CD1c-positive myeloid dendritic cell (primary cell): ENCODE data around the gene PRPF40A.

Experiments
- DNase-seq: peaks from one replicate; pipeline ENCODE4 v3.0.0-alpha.2; 2016; ENCODE audit errors: extremely low spot score

PRPF40A gene

DNA sequence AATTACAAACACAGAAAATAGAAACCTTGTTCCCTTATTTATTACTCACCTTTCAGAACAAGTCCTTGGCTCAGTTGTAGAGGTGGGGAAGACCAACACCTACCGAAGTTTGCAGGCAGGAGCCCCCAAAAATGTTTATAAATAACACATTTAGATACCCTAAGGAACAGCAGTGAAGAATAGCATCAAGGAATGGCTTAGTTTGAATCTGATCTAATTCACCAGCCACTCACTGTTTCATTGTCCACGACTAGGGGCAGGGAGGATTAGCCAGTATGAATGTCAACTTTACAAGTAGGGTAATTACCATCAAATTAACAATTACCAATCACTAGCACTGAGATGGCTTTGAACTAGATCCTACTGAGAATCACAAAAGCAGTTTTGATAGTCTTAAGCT, 65.4 kb downstream of the PRPF40A start:
- DNase-seq, result no peak

DNA sequence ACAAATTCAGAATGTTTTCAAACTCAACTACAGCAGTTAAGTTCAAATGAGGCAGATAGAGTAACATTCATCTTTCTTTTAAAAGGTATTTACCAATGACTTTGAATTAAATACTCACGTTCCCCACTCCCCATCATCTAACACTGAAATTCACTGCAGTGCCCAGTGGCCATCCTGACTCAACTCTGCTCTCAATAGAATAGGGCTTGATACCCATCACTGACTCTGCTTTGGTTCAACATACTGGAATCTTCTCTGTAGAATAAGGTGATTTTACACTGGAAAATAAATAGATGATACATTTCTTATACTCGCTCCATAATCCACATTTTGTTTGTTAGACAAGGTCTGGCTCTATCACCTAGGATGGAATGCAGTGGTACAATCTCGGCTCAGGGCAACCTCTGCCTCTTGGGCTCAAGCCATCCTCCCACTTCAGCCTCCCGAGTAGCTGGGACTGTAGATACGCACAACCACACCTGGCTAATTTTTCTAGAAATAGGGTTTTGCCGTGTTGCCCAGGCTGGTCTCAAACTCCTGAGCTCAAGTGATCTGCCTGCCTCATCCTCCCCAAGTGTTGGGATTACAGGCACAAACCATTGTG, 66.4 kb downstream of the PRPF40A start:
- DNase-seq, result no peak

DNA sequence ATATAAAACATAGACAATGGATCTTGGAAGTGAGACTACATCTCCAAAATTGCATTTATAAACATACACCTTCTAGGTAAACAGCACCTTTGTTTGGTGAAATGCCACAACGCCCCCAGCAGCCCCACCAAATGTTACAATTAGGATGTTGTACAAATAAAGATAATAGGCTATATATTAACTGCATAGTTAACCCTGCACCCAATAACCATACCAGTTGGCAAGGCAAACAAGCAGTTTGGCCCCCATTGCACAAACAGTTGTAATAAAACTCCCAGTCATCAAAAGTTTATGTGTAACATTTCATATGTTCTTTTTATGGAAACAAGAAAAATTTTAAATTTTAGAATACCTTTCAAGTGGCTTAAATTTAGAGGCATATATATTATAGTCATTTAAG, 67.3 kb downstream of the PRPF40A start:
- DNase-seq, result no peak

DNA sequence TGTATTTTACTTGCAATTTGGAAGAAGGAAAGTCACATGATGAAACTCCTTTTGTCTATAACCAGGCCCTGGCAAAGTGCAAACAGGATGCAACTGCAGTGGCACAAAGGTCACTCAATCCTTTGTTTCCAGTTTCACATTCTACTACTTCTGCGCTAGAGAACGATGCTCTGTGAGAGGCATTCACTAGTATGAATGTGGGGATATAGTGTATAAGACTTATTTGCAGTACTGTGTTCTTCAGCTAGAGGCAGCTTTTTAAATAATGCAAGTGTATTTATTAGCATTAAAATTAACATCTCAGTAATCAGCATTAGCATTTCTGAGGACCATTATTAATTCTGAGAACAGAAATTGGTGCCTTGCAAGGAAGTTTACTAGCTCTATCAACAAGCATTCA, 68.9 kb downstream of the PRPF40A start:
- DNase-seq, result no peak

DNA sequence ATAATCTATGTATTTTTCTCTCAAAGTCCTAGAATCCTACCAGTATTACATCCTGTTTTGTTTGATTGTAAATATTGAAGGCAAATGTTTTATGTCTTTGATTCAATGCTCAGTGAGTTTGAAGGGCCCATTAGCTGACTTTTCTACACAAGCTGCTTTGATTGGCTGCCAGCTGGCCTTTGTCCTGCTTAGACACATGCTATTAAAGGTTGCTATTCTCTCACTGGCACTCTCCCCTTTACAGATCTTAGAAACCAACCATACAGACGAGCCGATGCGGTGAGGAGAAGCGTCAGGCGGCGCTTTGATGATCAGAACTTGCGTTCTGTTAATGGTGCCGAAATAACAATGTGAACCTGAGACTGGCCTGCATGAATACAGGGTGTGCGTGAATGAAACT, 69.7 kb downstream of the PRPF40A start:
- no peak for DNase-seq

DNA sequence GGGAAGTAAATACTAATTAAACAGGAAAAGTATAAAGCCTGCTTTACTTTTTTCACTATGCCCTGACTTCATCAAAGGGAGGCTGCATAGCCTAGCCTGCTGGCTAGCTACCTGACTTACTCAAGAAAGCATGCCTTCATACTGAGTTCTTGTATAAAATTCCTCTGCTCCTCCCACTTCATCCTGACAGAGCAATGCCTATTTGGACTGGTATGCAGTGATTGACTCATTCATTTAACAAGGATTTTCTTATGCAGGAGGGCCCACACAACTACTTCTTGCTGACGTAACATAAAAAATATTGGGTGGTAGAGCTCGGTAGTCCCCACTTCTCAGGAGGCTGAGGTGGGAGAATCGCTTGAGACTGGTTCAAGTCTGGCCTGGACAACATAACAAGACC, 70.5 kb downstream of the PRPF40A start:
- DNase-seq, result no peak

DNA sequence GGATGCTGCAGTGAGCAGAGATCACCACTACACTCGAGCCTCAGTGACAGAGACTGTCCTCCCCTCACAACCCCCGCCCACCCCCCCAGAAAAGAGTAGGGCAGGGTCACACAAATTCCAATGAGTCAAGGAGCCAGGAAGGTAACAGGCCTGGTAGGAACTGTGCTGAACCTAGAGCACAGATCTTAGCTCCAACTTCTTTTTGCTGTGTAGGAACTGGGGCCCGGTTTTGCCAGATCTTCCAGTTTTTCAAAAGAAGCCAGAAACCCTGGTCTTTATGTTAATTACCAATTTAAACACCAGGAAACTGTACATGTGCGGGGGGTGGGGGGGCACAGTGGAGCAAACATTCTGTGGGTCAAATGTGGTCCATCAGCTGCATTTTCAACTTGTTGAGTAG, 71.0 kb downstream of the PRPF40A start:
- DNase-seq, result no peak

DNA sequence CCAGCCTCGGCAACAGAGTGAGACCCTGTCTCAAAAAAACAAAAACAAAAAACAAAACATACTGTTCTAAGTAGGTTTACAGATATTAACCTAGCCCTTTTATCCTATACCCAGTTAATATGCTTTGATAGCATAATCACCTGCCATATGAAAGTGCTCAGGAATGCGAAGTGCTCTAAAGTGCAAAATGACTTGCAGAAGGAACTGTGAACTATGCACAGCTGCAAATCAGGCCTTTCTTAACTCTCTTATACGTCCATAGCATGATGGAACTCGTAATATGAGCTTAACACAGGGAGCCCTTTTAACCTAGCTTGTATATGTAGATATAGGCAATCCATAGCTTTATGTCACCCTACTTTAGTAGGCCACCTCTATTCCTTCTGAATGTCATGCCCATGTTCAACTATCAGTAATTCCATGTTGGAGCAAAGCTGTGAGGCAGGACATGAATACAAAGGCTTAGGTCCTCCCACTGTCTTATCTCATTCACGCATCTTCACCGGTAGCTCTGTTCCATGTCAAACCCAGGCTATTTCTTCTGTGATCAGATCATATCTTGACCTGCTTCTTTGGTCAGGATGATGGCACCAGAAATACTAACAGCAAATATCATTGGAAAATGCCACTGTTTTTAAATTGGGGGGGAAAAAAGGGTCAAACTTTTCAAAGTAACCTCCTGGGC, 72.9 kb downstream of the PRPF40A start:
- DNase-seq, result no peak

DNA sequence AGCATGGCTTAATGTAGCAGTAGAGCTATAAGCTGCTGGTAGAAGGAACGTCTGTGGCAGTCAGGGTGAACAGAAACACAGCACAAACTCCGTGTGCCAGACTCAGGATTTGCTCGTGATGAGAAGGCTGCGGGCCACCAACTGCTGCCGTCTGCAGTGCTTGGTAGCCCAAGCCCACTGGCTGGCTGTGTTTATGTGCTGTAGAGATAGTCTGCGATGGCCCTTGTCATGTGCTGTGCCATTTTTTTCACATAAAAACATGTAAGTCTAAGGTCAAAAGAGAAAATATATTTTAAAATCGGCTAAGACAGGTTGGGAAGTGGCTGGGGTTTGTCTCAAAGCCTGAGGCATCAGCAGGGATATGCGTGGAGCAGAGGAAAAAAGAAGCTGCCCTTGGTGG, 78.7 kb downstream of the PRPF40A start:
- DNase-seq, result no peak

DNA sequence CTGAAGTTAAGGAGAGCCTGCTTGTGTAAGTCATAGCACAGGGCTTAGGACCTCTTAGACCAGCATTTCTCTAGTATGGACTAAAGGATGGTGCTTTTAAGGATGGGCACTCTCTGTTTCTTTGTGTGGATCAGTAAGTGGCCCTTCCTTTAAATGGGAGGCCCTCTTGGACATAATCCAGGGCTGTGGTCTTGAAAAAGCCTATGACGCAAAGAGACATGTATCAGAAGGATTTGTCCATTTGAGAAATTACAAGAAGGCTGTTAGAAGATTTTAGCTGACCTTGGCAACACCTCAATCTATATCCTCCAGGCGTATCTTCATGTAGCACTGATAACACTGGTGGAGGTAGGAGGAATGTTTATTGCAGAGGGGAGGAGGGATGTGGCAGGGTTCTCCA, 79.2 kb downstream of the PRPF40A start:
- DNase-seq, result no peak

DNA sequence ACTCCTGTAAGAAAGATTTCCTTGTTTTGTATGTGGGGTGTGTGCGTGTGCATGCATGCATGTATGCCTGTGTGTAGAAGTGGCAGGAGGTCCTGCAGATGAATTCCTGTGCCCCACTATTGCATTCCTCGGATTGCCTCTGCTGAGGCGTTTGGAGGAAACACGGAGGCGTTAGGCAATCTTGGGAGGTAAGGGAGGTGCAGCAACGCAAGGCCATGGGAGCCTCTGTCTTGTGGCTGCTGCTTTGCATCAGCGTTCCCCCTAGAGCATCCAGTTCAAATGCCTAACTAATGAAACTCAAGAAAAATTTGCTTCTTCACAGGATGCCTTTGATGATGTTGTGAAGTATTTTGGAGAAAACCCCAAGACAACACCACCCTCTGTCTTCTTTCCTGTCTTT, 80.0 kb downstream of the PRPF40A start:
- DNase-seq, result no peak

DNA sequence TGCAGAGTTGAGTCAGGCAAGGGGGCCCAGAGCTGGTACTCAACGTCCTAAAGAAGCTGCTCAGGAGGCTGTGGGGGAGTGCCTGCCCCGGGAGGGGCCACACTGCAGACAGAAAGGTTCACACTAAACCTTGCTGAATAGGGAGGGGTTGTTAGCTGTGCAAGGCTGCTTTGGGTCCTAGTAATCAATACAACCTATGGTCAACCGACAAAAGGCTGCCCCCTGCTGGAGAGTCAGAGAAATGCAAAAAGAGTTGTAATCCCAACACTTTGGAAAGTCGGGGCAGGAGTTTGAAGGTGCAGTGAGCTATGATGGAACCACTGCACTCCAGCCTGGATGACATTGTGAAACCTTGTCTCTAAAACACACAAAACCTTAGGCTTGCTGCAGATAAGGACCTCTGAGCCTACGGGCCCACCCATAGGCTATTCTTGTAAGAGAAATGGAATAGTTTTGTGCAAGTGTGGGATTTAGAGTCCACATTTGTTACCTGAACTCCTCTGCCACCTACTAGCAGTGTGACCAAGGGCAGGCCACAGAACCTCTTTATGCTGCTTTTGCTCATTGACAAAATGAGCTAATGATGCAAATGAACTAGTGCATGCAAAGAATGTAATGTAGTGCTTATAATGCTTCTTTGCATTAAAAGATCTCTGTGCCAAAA, 81.5 kb downstream of the PRPF40A start:
- peak; percentile 71 for DNase-seq

DNA sequence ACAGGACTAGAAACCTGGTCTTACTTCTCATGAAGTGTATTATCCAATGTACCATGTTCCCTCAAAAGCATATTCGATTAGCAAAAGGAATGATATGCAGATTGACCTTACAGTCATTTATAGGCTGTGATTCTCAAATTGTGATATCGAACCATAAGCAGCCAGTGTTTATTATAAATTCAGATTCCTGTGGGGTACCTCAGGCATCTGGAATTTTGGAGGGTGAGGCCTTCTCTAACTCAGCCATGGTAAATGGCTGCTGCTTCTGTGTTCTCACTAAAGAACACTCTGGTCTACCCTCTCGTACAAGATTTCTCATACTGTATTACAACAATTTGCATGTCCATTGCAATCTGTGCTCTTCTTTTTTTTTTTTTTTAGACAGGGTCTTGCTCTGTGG, 84.5 kb downstream of the PRPF40A start:
- DNase-seq, result no peak

DNA sequence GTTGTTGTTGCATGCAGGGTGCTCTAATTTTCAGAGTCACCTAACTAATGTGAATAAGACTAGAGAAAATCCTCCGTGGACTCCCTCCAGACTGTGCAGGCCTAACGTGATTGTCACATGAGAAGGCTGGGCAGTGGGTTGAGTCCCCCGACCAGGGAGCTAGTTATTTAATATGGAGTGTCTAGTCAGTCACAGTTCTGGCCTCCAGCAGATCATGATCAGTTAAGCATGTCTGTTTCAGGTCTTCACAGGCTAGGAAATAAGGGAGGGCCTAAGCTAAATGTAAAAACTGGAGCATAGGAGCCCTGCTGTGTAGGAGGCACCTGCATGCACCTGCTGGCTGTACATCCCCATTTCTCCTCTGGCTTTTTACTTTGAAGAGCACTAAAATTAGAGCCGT, 86.8 kb downstream of the PRPF40A start:
- DNase-seq, result no peak

DNA sequence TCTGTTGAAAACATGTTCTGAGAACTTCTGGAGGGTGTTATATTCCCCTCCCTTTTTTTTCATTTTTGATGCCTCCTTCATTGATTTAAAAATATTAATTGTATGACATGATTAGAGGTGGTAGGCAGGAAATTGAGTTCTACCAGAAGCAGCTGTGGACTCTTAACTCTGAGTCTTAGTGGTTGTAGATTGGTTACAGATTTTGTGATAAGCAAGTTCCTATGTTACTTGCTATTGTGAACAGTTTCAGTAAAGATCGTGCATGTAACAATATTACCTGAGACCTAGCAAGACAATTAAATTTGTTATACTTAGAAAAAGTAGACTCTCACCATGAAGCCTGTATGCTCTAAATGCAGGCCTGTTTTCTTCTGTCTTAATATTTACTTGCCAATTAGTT, 88.1 kb downstream of the PRPF40A start:
- no peak for DNase-seq

DNA sequence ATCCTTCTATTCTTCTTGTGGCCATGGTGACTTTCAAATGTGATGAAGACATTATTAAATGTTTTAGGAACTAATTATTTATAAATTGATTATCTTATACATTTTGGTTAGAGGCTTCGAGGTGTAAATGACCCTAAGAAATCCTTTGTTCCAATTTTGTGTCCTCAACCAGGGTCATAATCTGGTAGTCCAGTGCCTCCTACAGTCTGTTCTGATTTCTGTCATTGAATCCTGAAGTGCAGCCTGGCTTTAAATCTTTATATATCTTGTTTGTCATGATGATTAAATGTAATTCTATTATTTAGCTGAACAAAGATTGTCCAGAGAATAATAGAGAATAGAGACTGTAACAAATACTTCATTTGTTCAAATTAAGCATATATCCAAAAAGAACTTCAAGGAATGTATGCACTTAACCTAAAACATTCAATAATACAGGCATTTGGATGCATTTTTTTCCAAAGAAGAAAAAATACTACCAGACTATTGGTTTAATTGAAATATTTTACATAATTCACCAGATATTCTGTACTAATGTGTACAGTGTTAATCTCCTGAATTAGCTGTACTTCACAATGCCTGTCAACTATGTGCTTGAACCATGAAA, 89.8 kb downstream of the PRPF40A start:
- DNase-seq, result peak; percentile 52

DNA sequence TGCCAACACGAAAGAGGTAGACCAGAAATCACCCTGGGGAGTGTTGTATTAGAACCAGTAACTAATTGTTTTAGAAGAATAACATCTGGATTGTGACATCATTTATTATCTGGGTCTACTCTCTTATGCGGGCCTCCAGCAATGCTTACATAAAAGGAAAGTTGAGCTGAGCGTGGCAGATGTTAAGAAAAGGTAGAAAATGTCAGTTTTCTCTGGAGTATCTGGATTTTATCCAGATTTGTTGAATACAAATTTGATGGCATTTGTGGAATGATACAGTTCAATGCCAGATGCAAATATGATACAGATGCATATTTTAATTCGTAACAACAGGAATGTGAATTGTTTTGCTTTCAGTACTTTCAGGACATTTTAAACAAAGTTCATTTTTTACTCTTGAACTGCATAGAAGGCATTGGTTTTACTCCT, 90.3 kb downstream of the PRPF40A start:
- no peak for DNase-seq

DNA sequence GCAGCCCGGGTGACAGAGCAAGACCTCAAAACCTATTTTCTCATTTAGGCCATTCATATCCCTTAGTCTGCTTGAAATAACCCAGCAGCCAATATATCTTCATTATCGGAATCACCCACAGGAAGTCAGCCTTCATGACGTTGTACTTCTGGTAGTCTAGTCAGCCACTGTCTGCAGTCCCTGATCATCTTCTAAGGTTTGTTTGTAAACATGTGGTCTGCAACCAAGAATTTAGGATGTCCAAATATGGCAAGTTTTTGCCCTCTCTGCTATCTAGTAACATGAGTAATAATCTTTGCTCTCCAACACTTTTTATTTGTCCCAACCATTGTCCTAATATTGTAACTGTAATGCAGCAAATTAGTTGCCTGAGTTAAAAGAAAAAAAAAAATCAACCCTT, 92.5 kb downstream of the PRPF40A start:
- DNase-seq, result no peak

DNA sequence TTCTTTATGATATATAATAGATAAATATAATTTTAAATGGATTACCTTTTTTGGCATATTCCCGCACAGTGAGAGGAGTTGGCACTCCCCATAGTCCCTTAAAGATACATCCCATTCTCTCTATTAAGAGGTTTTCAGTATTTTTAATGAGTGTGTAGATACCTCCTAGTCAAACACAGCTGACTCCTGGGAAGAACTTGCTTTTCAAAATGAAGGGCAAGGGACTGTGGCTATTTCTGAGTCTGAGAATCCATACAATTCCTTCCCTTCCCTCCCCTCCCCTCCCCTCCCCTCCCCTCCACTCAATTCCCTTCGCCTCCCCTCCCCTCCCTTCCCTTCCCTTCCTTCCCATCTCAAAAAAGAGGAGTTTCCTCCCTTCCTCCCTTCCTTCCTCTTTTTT, 93.5 kb downstream of the PRPF40A start:
- no peak for DNase-seq

DNA sequence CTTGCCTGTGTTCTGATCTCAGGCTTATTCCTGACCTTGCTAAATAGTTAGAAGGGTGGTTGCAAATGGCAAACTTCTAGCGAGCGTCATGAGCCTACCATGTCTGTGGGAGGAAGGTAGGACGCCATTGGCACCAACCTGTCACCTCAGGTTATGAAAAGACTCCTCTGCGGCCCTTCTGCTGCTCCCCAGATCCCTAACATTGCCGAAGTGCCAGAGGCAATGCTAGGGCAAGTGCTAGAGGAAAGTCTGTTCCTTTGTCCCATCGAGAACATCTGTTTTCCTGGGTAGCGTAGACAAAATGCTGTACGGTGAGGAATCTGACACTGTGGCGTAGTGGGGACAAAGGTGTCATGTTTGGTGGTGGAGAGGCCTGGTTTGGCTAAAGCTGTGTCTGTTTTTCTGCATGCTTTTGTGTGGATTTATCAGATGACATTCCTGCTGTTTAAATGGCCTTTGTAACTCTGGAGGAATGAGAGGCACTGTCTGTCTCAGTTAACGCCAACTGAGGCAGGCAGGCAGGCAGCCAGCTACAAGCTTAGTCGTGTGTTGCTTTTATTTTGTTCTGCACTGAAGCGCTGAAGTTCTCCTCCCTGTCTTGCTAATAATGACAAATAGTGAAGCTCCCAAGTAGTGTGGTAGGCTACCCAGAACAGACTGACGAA, 94.1 kb downstream of the PRPF40A start:
- no peak for DNase-seq

DNA sequence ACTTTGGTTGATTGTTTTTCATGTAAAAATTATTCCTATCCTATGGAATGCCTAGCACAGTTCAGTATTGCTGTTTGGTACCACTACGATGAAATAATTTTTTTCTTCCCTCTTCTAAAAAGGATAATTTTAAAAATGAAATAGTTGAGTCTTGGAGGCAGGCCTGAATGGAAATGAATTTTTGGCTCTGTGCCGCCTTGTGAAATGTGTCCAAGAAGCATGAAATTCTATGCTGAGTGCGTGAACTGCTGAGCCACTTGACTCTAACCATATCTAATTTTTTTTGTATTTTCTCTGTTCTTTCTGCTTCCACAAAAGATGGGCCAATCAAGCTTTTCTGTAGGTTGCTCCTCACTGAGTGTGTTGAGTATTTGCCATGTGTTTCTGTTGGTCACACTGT, 95.0 kb downstream of the PRPF40A start:
- DNase-seq, result no peak

DNA sequence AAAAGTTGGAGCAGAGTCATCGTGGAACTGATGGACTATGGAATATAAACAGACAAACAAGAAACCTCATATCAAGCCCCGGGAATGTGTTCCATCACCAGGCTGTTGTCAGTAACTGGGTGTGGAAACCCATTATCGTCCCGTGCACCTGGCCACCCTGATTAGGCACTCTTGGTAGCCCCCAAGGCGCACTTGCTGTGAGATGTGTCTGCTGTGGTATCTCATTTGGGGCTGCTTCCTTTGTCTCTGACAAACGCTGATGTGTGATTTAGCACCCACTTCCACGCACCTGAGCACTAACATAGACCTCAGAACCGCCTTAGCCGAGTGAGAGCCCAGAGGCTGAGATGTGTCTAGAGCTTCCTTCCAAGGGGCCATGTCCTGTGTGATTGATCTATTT, 96.3 kb downstream of the PRPF40A start:
- no peak for DNase-seq

DNA sequence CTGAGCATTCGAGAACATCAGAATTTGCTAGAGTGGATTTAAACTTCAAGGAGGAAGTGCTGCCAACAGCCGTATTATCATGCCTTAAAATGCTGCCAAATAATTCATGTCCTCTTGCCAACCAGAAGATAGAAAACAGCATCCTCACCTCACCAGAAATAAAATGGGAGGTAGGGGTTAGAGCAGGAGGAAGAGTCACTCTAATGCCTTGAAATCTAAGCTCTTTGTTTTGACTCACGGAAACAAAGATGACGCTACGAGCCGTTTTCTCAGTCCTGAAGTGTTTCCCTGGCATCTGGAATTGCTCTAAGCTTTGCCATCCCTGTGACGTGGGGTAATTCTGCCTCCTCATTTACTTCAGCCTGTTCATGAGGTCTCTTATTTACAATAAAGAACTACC, 97.1 kb downstream of the PRPF40A start:
- DNase-seq, result no peak
